A204.1 (cell line): ENCODE data around the gene ABCA1.
A peak's percentile ranks its signal among the peaks of the same experiment; 100 is the strongest.
"Not testable (repeated sequence)": the region's sequence is repeated elsewhere in the genome, so short reads cannot be mapped to it uniquely, and the experiment has no call there.

ENCODE experiments used
- FAIRE-seq: peaks from 2 replicates; lab custom pipeline; 2012; peaks lifted over from hg19 to GRCh38; lab: Jason Lieb, UNC

ABCA1 gene

DNA sequence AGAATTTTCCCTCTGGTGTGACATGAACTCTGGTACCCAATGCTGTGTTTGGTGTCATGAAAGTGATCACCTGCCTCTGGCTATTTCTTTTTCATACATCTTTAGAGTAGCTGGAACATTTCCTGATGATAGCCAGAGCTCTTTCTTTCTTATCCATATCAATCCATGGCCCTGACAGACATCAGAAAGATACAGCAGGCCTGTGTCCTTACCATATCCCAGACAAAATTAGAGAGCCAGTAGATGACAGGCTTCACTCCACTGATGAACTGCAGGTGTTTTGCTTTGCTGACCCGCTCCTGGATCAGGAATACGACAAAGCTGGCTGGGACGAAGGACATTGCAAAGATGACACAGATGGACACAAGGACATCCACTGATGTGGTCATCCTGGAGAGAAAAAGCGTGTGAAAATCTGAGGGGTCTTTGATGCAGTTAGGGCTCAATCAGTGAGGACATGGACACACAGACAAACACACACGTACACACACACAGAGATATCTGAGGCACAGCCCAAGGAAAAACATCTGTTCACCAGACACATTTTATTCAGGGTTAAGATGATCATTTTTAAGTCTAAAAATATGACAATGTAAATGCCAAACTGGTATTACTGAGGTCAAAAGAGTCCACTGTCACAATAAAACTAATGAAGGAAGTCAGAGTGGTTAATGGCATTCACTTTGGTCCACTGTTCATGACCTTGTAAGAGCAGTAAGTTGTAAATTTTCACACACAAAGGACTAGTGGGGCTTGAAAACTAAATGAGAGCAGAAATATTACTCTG is 129.6 kb downstream of the ABCA1 start:
- no peak for FAIRE-seq

DNA sequence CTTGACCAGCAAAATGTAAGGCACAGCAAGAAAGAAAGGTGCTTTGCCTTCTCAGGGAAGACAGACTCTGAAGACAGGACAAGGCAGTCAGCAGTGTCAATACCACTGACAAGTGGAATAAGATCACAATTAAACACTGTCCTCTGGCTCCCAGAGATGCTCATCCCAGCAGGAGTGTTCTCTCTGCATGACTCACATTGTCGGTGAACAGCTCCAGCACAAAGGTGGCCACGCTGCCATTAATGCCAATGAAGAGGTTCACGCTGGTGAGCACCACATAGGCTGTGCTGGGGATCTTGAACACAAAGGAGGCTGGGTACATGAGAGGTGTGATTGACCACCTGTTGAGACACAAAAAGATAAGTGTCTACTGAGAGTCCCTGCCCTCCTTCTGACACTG is 132.1 kb downstream of the ABCA1 start:
- FAIRE-seq = no peak

DNA sequence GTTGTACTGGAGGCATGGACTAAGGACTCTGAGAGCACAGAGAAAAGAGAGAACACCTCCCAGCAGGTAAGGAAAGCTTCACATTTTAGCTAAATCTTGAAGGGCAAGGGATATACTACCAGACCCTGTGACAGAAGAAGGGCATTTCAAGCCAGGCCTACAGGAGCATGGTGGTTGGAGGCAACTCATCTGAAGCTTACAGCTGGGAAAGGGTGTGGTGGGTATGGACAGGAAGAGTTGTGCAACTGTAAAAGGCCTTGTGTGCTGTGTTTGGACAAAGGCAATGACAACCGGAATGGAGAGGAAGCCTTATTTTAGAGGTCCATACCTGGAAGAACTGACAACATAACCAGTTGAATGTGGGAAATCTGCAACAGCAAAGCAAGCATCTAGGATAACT is 132.9 kb downstream of the ABCA1 start:
- FAIRE-seq = no peak

DNA sequence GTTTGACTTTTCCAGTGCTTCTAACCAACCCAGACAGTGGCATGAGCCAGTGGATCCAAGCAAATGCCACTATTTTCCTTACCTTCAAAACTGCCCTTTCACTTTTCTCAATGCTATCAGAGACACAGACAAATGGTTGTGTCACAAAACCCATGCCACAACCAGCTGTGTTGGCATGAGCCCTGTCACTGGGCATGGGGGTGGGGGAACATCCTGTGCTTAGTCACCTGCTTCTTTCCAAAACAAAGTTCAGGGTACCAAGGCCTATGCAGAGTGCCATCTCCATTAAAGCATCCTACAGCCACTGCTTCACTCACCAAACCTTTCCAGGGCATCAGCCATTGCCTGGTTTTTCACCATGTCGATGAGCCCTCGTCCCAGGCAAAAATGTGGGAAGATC is 133.9 kb downstream of the ABCA1 start:
- FAIRE-seq = no peak

DNA sequence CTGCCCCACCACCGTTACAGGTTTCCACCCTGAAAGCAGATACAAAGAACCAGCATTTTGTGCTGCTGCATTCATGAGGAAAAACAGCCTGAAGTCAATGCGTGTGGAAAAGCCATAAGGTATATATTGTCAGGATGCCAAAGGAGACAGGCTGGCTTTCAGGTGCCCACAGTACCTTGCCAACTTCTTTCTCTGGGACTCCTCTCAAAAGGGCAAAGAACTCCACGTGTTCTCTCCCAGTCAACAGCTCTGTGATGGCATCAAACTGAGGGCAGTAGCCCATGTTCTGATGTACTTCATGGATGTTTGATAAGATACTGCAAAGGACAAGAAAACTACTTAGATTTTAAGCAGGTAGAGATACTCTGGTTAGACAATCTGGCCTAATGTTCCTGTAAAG is 139.7 kb downstream of the ABCA1 start:
- FAIRE-seq = no peak

DNA sequence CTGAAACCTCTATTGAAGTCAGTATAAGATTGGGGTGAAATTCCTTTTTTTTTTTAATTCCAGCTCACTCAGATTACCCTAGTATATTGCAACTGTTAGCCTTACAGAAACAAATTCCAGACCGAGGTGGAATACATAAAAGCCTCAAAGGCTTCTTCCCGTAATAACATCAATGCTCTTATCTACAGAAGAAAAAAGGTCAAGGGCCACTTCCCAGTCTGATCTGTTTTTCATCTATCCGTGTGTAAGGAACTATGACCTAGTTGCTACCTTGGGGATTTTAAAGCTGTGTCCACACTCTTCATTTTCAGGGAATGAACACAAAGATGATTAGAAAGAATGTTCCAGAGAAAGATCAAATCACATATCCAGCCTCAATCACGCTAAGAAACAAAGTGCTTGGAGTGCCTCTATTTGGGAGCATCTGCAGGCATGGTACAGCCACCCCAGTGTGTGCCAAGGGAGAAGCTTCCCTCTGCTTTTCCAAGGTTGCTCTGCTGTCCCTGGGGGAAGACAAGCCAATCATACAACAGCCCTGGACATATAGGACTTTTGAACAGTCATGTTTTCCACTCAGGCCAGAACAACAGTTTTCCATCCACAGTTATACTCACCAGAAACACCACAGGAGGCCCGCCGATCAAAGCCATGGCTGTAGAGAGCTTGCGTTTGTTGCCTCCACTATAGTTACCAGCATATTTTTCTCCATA is 140.5 kb downstream of the ABCA1 start:
- no peak for FAIRE-seq

DNA sequence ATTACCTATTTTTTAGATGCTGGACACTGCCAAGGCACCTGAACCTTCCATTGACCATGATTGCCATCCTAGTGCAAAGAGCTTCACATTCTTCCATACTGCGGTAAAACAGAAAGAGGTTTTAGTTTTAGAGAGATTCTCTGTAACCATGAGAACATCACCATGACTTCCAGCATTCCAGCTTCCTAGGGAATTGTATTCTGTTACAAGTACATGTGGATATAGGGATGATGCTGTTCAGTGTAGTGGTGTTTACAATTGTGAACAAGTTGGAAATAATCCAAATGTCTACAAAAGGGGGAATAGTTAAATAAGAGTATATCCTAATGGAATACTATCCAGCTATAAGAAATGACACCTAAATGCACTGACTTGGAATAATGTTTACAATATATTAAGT is 141.7 kb downstream of the ABCA1 start:
- no peak for FAIRE-seq

DNA sequence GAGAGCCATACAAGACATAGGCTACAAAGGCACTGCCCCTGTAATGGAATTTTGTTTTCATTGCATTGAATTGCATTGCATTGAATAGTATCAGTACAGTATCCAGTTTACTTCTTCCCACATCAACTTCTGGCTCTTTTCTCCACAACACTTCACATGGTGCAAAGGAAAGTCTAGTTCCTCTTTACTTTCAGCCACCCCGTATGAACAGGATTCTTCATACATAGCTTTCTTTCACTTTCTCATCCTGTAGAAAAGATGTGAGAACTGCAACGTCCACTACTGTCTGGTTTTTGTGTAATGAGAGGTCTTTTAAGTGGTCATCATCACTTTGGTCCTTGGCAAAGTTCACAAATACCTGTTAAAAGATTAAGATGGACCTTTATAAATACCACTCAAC is 143.9 kb downstream of the ABCA1 start:
- no peak for FAIRE-seq

DNA sequence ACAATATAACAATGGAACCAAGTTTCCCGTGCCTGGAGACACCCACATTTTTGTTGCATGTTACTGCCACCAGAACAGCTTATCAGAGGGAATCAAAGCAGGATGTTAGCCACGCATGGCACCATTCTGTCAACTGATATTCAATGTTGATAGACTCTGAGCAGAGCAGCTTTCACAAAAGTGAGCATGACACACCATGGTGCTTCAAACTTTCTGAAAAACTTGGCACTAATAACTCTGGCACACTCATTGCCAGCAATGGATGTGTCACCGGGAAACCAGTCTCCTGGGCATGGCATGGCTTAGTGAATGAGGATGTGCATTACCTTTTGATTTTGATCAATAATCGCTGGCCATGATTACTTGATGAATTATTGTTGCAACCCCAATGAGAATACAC is 144.4 kb downstream of the ABCA1 start:
- no peak for FAIRE-seq

DNA sequence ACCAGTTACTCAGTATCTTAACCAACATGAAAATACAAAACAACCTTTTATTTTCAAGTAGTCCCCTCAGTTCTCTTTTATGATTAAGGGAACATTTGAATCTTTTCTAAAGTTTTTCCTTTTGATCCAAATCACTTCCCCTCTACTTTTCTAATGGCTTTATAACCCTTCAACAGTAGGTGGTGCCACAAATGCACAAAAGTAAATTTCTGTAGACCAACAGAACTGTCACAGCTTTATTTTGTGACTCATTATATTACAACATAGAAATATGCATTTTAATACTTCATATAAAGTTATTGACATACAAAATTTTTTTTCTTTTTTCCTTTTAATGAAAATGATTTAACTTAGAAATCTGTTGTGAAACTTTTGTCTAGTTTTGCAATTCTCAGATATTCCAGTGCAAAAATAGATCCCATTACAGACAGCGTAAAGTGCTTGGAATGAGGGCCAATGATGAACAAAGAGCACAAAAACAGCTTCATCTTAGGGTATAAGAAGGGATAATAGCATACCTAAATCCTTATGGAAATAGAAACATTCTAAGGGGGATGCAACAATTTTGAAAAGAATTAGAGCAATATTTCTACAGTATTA is 147.1 kb downstream of the ABCA1 start:
- FAIRE-seq = peak; percentile 95

DNA sequence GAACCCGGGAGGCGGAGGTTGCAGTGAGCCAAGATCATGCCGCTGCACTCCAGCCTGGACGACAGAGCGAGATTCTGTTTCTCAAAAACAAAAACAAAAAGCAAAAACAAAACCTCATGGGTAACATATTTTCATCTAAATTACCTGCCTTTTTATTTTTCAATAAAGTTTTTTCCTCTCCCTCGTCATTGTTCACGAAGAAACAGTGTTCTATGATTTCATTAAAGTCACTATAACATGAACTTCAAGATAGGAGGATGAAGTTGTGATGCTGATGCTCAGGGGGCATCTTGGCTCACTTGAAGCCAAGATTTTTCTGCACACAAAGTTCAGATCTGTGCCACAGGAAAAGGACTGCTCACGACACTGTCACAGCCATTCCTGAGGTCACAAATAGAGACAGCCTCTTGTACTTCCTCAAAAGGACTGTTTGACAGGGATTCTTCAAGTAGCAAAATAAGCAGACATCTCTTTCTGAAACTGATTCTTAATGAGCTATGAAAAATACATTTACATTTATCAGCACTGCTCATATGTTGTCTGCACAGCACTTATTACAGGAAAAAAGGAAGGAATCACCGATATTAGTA is 147.9 kb downstream of the ABCA1 start:
- no peak for FAIRE-seq

DNA sequence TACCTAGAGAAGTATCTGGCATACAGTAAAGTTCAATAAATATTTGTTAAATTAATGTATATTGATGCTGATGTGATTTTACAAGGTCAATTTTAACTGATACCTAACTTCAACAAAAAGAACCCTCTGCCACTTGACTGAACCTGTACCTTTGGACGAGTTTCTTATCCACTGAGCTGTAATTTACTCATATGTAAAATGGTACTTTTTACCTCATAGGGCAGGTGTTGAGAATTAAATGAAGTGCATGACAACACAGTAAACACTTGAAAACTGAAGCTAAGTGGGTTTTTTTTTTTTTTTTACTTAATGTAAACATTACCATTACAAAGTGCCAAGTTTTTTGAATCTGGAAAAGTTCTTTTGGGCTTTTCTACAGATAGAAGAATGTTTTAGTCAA is 148.6 kb downstream of the ABCA1 start:
- no peak for FAIRE-seq

DNA sequence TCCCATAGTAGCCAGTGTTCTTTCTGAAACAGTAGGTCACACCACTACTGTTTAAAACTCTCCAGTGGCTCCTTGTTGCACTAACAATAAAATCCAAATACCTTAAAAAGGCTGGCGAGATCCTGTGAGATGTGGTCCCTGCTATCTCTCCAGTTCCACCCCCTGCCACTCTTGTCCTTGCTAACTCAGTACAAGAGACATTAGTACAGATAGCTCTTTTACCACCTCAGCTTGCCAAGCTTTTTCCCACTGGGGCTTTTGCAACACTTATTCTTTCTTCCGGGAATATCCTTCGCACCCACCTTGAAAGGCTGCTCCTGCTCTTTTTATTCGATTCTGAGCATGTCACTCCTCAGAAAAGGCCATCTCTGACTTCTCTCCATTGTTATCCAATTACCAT is 149.2 kb downstream of the ABCA1 start:
- no peak for FAIRE-seq

DNA sequence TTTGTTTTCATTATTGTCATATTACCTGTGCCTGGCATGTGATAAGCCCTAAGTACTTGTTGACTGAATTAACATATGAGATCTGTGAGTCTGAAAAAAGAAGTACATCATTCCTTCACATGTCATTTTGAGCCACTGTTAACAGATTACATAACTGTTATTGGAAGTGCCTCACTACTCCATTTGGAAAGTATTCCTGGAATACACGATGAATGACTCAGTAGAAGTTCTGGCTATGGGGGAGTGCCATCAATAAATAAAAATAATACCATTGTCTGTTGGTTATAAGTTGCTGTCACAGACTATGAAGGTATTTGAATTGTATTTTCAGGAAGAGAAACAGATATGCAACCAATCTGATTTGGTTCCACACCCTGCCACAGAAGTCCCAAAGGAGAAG is 151.2 kb downstream of the ABCA1 start:
- FAIRE-seq = no peak

DNA sequence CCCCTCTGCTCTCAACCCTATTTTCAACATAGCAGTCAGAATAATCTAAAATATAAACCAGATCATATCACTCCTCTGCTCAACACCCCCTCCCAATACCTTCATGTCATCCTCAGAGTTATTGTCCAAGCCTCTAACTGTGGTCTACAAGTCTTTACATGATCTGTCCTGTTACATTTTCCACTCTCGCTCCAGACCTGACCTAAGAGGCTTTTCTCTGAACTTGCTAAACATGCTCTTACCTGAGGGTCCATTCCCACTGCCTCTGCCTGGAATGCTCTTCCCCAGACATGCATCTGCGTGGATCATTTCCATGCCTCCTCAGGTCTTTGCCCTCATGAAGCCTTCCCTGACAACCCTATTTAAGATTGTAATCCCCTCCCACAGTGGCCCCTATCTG is 152.0 kb downstream of the ABCA1 start:
- FAIRE-seq = no peak

DNA sequence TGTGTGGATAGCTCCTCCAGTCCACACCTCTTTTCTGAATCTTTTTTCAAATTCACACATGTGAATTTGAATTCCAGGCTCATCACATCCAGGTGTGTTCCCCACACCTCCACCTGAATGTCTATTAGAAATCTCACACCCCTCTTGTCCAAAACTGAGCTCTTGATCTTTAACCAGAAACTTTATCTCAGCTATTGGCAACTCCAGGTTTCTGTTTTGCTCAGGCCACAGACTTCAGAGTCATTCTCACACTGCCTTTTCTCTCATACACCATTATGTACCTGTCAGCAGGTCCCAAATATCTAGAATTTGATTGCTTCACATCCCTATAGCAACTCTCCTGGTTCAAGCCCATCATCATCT is 152.4 kb downstream of the ABCA1 start:
- FAIRE-seq = no peak

DNA sequence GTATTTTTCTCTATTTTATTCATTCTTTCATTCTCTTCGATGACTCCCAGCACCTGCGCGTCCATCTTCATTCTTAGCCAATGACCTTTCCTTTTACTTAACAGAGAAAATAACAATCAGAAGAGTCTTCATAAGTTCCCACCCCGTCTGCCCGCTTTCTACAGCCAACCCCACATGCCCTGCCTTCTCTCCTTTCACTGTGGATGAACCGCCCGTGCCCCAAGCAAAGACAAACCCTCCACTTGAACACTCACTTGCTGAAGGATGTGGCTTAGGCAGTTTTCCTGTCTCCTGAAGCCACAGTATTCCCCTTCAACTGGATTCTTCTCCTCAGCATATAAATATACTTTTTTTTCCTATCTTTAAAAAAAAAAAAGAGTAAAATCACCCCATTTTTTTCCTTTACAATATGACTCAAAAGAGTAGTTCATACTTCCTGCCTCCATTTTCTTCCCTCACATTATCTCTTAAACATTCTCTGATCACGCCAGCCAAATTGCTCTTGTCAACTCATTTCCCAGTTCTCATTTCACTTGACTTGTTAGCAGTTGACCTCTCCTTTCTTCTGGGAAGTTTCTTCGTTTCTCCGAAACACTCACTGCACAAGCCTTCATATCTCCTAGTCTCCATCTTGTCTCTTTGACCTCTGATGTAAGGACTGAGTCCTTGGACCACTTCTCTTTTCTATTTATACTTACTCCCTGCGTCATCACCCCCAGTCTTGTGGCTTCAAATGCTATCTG is 153.0 kb downstream of the ABCA1 start:
- FAIRE-seq = no peak

DNA sequence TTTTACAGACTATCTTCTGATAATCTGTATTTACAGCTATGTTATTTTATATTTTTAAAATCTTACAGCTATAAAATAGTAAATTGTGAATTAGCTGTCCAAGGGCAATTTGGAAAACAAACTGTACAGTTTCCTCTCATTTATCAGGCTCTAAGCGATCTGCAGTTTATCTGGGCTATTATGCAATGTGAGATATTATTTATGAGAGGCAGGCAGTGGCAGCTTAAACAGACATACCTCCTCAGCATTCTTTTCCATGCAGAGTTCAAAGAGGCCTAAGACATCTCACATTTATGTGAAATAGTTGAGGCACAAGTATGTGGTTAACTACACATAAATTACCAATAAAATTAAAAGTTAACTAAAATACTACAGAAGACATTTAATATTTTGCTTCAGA is 153.8 kb downstream of the ABCA1 start:
- FAIRE-seq = no peak

DNA sequence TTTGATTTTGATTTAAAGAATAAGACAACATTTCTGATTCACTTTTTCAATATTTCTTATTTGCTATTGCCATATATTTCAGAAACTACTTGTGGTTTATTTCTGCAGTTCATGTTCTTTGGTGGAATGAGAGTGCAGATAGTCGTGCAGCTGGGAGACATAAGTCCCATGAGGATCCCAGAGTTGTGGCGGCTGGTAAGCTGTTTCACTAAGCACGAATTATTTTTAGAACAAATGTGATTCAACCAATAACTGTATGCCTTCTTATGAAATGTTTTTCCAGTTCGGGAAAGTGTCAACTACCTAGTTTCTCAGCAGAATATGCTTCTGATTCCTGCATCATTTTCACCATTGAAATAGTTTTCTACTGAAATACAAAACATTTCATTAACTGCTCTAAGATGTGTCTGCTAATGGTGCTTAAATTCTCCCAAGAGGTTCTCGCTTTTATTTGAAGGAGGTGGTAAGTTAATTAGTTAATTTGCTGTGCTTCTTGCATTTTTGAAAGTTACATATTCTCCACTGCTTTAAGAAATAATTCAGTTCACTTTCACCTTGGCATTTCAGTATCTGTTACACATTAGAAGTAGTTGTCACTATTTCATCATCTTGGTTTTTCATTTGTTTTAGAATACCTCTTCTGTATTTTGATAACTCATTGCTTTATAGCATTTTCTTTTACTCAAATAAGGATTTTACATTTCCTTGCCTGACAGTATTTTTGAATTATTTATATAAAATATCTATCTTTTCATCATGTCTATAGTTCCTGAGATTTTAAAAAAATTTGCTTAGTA is 155.0 kb downstream of the ABCA1 start:
- FAIRE-seq = no peak

DNA sequence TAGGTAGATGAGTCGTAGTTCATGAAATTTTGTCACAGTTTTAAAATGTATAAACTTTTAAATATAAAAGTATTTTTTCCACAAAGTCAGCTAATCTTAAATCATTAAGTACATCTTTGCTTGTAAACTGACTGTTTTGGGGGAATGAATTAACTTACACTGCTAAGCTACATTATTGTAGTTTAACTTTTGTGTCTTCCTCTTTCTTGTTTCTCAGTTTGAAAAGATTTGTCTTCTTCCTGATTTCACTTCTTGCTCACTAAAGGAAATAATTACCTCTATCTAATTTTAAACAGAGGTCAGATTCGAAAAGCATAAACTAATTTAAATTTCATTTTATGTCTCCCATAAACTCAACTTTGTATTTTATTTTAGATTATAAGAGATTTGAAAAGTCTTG is 158.3 kb downstream of the ABCA1 start:
- FAIRE-seq = no peak

DNA sequence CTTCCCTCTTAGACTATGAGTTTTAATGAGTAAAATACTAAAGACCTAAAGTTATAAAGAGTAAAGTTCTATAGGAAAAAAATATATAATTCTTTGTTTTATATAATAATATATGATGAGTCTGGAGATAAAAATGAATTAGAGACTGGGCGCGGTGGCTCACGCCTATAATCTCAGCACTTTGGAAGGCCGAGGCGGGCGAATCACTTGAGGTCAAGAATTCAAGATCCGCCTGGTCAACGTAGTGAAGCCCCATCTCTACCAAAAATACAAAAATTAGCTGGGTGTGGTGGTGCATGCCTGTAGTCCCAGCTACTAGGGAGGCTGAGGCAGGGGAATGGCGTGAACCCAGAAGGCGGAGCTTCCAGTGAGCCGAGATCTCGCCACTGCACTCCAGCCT is 158.9 kb downstream of the ABCA1 start:
- FAIRE-seq = not testable (repeated sequence)

DNA sequence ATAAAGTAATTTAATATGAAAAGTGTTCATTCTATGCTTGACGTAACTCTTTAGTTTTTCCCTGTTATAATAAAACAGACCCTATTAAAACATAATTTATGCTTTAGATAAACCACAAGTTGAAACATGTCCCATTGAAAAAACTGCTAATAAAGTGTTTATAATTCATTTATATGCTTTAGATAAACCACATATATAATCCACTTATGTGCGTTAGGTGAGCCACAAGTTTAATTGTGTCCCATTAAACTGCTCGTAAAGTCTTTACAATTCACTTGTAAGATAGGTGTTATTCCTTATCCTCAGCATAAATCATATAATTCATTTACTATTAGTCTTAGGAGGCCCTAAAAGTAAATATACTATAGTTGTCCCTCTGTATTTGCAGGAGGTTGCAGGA is 160.4 kb downstream of the ABCA1 start:
- no peak for FAIRE-seq
